Activated T-helper 9 cell treated with anti-CD3 and anti-CD28 coated beads, Interleukin-2, amount 50 U/mL, for 16 hours (primary cell): Measurements from ENCODE around the gene ZNF561.

Source experiments
- DNase-seq: peaks from one replicate; pipeline ENCODE4 v3.0.0-alpha.2; 2020; ENCODE audit warnings: low read depth

ZNF561 gene

DNA sequence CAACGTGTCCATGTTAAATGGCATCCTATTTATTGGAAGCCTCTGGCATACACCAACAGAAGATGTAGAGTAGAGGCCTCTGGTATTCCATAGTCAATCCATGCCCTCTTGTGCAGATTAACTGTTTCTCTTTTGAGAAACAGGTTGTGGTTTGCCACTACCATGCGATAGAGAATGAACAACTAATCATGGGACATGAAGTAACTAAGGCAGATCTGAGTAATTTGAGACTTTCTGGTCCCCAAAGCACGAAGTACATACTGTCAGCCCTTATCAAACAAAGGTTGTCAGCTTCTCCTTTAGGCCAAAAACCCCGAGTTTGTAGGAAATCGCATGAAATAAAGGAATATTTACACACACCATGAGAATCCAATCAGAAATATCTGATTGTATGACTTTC, 40.3 kb downstream of the ZNF561 start:
- DNase-seq, result no peak

DNA sequence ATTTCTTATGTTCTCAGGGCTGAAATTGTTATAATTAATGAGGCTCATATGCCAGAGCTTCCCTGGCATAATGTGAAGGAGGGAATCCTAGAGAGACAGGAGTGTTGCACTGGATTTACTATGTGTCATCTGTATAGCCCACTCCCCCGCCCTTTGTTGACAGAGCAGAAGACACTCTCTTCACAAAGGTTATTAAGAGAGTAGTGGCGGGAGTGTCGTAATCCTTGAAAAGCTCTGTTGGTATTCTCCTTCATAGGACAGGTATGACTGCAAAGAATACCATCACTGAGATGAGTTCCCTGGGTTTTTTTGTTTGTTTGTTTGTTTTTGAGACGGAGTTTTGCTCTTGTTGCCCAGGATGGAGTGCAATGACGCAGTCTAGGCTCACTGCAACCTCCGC, 50.8 kb downstream of the ZNF561 start:
- DNase-seq, result no peak

DNA sequence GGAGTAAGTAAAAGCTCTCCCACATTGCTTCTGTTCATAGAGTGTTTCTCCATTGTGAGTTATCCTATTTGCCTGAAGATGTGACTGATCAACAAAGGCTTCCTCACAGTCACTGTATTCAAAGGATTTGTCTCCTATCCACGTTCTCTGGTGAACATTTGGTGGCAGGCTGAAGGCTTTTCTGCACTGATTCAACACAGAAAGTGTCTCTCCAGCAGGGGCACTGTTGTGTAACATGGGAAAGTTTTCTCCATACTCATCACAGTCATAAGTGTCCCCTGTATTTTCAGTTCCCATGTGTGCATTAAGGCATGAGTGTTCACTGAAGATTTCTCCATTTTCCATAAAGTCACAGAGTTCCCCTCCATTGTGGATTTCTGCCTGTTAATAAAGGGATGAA, 54.3 kb downstream of the ZNF561 start:
- no peak for DNase-seq

DNA sequence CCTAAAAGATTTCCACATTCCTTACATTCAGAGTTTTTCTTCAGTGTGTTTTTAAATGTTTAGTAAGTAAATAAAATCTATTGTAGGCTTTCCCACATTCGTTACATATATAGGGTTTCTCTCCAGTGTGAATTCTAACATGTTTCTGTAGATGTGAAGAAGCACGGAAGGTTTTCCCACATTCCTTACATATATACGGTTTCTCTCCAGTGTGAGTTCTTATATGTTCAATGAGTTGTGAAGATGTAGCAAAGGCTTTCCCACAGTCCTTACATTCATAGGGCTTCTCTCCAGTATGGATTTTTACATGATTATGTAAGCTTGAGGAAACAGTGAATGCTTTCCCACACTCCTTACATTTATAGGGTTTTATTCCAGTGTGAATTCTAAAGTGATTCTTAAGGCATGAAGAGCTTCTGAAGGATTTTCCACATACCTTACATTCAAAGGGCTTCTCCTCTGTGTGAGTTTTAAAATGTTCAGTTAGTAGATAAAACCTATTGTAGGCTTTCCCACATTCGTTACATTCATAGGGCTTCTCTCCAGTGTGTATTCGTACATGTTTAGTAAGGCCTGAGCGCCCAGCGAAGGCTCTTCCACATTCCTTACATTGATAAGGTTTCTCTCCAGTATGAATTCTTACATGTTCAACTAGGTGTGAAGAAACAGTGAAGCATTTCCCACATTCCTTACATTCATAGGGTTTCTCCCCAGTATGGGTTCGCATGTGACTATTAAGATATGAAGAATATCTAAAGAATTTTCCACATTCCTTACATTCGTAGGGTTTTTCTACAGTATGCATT, 54.9 kb downstream of the ZNF561 start:
- DNase-seq, result no peak
